Esophagus muscularis mucosa (tissue), 4 donors: ENCODE measurements around the gene MAT1A. TPM values are rescaled to one million over a fixed set of nuclear protein-coding genes. Genes with fewer than 3 reads are reported as not detected.
"Not testable (repeated sequence)": the region's sequence is repeated elsewhere in the genome, so short reads cannot be mapped to it uniquely, and the experiment has no call there.

Experiments
- DNase-seq: peaks from one replicate; pipeline ENCODE4 v3.0.0-alpha.2; 2017; ENCODE audit errors: extremely low spot score
- H3K27ac ChIP-seq, 4 donors: fragments of 200-600 bp; sonication (generic); replicated peaks in 1 of 4; 1 replicate in 3 of 4; 2 replicates in 1 of 4; pipeline ENCODE4 v1.5.1; 2016 to 2019; ENCODE audit warnings: mild to moderate bottlenecking in 1 of 4
- H3K27me3 ChIP-seq, 4 donors: fragments of 200-600 bp; sonication (generic); one replicate each; pipeline versions ENCODE4 v1.5.1 to v1.6.0; 2016 to 2019
- H3K36me3 ChIP-seq, 4 donors: fragments of 200-600 bp; sonication (generic); one replicate each; pipeline ENCODE4 v1.5.1; 2016 to 2019
- H3K4me1 ChIP-seq, 4 donors: fragments of 200-600 bp; sonication (generic); one replicate each; pipeline ENCODE4 v1.5.1; 2016 to 2019
- H3K4me3 ChIP-seq, 4 donors: fragments of 200-600 bp; sonication (generic); 1 replicate in 2 of 4; 2 replicates in 2 of 4; pipeline ENCODE4 v1.5.1; 2016 to 2019; ENCODE audit warnings: mild to moderate bottlenecking in 4 of 4, moderate library complexity in 1 of 4
- H3K9me3 ChIP-seq, 4 donors: fragments of 200-600 bp; sonication (generic); 1 replicate in 3 of 4; 2 replicates in 1 of 4; pipeline ENCODE4 v1.5.1; 2016 to 2019
- EP300 ChIP-seq: sonication (generic); formaldehyde crosslinking; IDR thresholded peaks from one replicate; pipeline ENCODE4 v1.6.1; 2017; ENCODE audit warnings: antibody characterized with exemption
- POLR2A ChIP-seq: fragments of 450-650 bp; IDR thresholded peaks from one replicate; pipeline ENCODE4 v1.6.1; 2017; ENCODE audit warnings: antibody characterized with exemption, moderate library complexity, mild to moderate bottlenecking, low read depth
- POLR2AphosphoS5 ChIP-seq, 2 donors: sonication (generic); formaldehyde crosslinking; IDR thresholded peaks; one replicate each; pipeline ENCODE4 v1.6.1; 2017; ENCODE audit warnings: antibody characterized with exemption in 2 of 2
- WGBS: methylation state at CpG from one replicate; pipeline ENCODE4 v1.1.5; 2018; 5-methylcytosine and 5-hydroxymethylcytosine counted together
- intact Hi-C: fragments of 100-400 bp; cut with DNase I; formaldehyde crosslinking; loops from one replicate; pipeline ENCODE4 v1.15.1; 2023
- total RNA-seq, 4 donors: library from RNA; depleted of rRNA; stranded (reverse); fragments of >200 nt; gene quantifications; one replicate each; pipeline versions ENCODE4 v1.1.0 to v1.2.1, GENCODE V29; 2016
- TF ChIP-seq, protein P1 (sequence below), 3 experiments: fragments of 200-600 bp in 2 of 3; fragments of 450-650 bp in 1 of 3; sonication (generic) in 2 of 3; IDR thresholded peaks; one replicate each; pipeline ENCODE4 v1.5.1; 2017 to 2019; ENCODE audit warnings: antibody characterized with exemption in 3 of 3, mild to moderate bottlenecking in 2 of 3, moderate library complexity in 1 of 3

The MAT1A gene
- total RNA-seq, 4 donors from 2014 or later, result not detected

DNA sequence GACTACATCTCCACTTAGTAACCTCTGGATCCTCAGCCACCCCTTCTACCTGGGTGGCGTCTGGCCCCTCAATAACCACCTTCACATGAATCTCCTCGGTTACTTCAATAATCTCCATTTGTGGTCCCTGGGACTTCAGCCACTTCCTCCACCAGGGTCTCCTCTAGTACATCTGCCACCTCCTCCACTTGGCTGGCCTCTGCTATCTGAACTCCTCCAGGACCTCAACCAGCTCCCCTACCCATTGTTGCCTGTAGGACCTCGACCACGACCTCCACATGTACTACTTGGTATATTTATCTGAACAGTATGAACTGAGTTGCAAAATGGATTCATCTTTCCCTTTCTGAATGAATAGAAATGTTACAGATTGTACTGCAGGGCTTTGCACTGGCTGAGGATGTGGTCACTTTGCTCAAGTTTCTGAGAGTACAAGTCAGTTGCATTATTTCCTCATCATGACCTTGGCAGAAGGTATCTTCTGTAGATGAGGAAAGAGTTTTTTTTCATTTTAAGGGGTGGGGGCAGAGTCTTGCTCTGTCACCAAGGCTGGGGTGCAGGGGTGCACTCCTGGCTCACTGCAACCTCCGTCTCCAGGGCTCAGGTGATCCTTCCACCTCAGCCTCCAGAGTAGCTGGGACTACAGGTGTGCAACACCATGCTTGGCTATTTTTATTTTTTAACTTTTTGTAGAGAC is 36.0 kb downstream of the MAT1A start:
- peaks cover 0 to 6% (median 0%) of the 10 kb centered on the region in 4 donors for H3K27me3 ChIP-seq
- no peak for DNase-seq
- H3K36me3 ChIP-seq, result no peaks in the 10 kb centered on the region
- H3K9me3 ChIP-seq, result no peaks in the 10 kb centered on the region
- TF ChIP-seq POLR2A, result no peak
- TF ChIP-seq, protein P1, sequence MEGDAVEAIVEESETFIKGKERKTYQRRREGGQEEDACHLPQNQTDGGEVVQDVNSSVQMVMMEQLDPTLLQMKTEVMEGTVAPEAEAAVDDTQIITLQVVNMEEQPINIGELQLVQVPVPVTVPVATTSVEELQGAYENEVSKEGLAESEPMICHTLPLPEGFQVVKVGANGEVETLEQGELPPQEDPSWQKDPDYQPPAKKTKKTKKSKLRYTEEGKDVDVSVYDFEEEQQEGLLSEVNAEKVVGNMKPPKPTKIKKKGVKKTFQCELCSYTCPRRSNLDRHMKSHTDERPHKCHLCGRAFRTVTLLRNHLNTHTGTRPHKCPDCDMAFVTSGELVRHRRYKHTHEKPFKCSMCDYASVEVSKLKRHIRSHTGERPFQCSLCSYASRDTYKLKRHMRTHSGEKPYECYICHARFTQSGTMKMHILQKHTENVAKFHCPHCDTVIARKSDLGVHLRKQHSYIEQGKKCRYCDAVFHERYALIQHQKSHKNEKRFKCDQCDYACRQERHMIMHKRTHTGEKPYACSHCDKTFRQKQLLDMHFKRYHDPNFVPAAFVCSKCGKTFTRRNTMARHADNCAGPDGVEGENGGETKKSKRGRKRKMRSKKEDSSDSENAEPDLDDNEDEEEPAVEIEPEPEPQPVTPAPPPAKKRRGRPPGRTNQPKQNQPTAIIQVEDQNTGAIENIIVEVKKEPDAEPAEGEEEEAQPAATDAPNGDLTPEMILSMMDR (IDR thresholded peaks at IDR 0.05), result no peak
- TF ChIP-seq POLR2AphosphoS5 (IDR thresholded peaks at IDR 0.05), result no peak
- no peak for TF ChIP-seq EP300
- no peak overlapping the region for H3K4me3 ChIP-seq
- intact Hi-C loops, result no loop called here
- 79% methylated on average over 5 of the region's 5 CpGs for WGBS
- H3K27ac ChIP-seq, result no peak overlapping the region
- H3K4me1 ChIP-seq, result no peaks in the 10 kb centered on the region

DNA sequence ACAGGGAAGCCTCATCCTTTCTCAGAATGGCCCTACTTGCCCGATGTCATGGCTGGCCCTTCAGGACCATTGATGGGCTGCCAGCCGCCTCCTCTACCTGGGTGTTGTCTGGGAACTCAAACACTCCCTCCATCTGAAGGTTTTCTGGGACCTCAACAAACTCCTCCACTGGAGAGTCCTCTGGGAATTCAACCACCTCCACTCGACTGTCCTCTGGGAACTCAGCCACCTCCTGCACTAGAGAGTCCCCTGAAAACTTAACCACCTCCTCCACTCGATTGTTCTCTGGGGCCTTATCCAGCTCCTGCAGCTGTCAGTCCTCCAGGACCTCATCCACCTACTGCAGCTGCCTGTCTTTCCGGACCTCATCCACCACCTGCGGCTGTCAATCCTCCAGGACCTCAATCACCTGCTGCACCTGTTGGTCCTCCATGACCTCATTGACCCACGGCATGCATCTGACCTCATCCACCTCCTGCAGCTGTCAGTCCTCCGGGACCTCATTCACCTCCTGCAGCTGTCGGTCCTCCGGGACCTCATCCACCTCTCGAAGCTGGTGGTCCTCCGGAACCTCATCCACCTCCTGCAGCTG is 37.1 kb downstream of the MAT1A start:
- peak; percentile 90 for DNase-seq
- TF ChIP-seq, protein P1 (IDR thresholded peaks at IDR 0.05), result no peak
- Histone ChIP-seq H3K9me3 (no peaks in the 10 kb centered on the region), H3K27me3 (peaks cover 0 to 6% (median 0%) of the 10 kb centered on the region in 4 donors), H3K4me1 (no peaks in the 10 kb centered on the region), H3K36me3 (no peaks in the 10 kb centered on the region), H3K27ac (no peak overlapping the region), H3K4me3 (no peak overlapping the region)
- 91% methylated on average over 12 of the region's 12 CpGs for WGBS
- intact Hi-C loops, result no loop called here

DNA sequence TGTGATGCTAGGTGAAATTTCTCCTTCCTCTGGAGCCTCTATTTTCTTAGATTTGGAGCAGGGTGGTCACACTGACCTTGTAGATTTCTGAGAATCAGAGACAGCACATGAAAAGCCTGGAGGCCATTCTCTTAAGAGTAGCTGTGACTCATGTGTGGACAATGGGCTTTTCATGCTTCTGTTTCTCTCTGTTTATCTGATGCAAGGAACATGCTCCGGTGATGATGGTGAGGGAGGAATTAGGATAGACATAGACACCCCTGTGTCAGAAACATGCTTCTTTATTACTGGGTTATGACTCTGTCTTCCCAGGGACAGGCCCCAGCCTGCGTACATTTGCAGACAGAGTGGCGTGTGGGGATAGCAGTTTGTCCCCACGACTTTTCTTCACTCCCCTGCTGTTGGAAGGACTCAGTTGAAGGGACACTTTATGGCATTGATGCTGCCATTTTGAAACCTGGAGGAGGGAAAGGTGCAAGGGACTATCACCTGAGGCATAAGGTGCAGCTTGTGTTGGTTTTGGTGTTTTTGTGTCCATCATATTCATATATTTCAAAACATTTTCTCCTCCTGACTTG is 37.7 kb downstream of the MAT1A start:
- WGBS, result 96% methylated on average over 3 of the region's 4 CpGs
- intact Hi-C loops, result not testable (repeated sequence)

DNA sequence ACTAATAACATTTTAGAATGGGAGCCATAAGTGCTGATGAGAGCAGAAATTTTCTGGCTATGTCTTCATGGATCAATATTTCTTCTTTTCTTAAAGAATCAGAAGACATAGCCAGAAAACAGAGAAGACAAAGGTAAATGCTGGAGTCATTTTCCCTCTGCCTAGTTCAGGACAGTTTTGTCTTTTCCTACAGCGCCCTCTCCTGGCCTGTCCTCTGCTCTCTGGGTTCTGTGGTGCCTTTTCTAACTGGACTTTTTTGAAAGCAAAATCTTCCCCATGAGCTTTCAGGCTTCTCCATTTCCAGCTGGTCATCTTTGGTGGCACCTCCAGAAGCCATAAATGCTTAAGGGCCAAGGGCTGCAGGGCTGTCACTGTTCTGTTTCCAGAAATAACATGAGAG is 39.1 kb downstream of the MAT1A start:
- WGBS, result no CpG with 5 or more reads among the region's 1 CpG
- H3K36me3 ChIP-seq, DNase-seq, intact Hi-C loops, H3K27me3 ChIP-seq, H3K4me3 ChIP-seq, H3K9me3 ChIP-seq, H3K4me1 ChIP-seq, H3K27ac ChIP-seq: not testable (repeated sequence)

More for the DNA sequence above, 37.7 kb downstream of the MAT1A start:
- H3K27ac ChIP-seq, DNase-seq, H3K4me3 ChIP-seq, H3K9me3 ChIP-seq, H3K27me3 ChIP-seq, H3K36me3 ChIP-seq, H3K4me1 ChIP-seq: not testable (repeated sequence)

DNA sequence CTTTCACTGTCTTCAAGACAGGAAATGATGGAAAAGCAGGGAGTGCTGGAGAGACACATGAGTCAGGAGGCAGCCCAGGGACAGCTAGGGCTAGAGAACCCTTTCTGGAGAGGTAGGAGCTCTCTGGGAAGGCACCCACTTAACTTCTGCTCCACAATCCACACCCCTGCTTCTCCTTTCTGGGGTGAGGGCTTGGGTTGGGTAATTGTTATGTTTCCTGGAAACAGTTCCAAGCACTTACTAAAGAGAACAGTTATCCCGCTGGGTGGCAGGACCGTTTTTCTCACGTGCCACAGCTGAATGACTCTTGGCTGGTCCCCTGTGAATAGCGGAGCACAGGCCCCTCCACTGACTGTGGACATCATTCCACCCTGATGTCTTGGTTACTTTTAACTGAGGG is 39.6 kb downstream of the MAT1A start:
- DNase-seq, intact Hi-C loops: not testable (repeated sequence)

DNA sequence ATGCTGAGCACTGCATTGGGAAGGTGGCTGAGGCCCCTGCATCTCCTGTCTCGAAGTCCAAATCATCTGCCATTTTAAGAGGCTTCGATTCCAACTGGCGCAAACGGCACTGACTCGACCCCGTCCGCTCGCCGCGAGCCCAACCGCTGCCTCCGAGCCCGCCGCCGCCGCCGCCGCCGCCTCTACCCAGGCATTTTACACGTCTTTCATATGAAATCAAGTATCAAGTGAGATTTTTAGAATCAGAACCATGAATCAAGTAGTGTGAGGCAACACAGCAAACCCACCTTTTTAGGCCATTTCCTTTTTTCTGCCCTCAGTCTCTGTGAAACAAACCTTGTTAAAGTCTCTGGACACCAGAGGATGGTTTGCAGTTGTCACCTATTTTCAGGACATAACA is 41.8 kb downstream of the MAT1A start:
- H3K27me3 ChIP-seq, H3K4me3 ChIP-seq, intact Hi-C loops, H3K9me3 ChIP-seq, H3K4me1 ChIP-seq, H3K36me3 ChIP-seq, DNase-seq, H3K27ac ChIP-seq: not testable (repeated sequence)
- 98% methylated on average over 7 of the region's 20 CpGs for WGBS

More for the DNA sequence above, 39.6 kb downstream of the MAT1A start:
- H3K27me3 ChIP-seq, H3K4me3 ChIP-seq, H3K36me3 ChIP-seq, H3K9me3 ChIP-seq, H3K4me1 ChIP-seq, H3K27ac ChIP-seq: not testable (repeated sequence)
- no CpG with 5 or more reads among the region's 4 CpGs for WGBS

DNA sequence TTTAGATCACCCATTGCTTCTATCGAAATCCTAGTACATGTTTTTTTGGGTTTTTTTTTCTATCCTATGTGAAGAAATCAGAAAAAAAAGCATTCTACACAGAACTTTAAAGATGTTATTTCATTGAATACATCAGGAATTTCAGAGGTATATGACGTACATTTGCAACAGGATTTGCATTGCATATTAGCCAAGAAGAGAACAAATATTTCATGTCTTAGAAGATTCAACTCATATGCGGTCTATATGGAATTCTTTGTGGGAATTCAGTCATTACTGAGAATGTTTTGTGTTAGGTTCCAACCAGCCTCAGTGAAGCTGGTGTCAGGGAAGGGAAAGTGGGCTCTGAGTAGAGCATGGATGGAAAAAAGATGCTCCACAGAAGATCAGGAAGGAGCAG is 45.1 kb downstream of the MAT1A start:
- H3K9me3 ChIP-seq, H3K27me3 ChIP-seq: not testable (repeated sequence)
- 79% methylated on average over 3 of the region's 3 CpGs for WGBS

DNA sequence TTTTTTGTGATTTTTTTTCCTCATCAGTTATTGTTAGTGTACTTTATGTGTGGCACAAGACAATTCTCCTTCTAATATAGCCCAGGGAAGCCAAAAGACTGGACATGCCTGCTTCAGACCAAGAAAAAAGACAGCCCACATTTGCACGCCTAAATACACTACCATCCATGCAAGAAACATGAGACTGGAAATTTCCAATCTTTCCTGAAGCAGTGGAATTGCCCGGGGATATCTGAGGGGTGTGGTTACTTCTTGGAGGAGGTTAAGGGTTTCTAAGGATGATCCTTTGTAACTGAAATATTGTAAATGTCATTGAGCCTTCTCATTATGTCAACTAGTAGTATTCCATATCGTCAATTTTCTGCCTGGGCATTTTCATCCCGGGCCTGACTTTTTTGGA is 47.1 kb downstream of the MAT1A start:
- intact Hi-C loops, H3K4me1 ChIP-seq, H3K27me3 ChIP-seq, DNase-seq, H3K27ac ChIP-seq, H3K36me3 ChIP-seq, H3K9me3 ChIP-seq, H3K4me3 ChIP-seq: not testable (repeated sequence)
- 83% methylated on average over 1 of the region's 4 CpGs for WGBS

More for the DNA sequence above, 45.1 kb downstream of the MAT1A start:
- H3K4me3 ChIP-seq, intact Hi-C loops, H3K4me1 ChIP-seq, DNase-seq, H3K36me3 ChIP-seq, H3K27ac ChIP-seq: not testable (repeated sequence)

DNA sequence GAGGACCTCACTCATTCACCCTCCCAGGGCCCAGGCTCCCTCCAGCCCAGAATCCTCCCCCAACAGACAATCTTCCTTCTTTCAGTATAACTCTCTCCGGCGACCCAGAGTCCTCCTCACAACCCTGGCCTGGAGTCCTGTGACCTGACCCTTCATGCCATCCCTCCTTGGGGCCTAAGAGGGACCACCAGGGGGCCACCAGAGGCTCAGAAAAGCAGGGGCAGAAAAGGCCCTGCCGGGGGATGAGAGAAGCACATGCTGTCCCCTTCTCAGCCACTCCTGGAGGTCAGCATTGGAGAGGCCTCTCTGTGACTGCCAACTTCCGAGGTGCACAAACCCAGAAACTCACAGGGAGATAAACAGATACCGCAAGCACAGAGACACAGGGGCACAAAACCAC is 53.0 kb downstream of the MAT1A start:
- H3K9me3 ChIP-seq, H3K27me3 ChIP-seq, H3K36me3 ChIP-seq, H3K4me1 ChIP-seq, intact Hi-C loops, H3K27ac ChIP-seq, DNase-seq, H3K4me3 ChIP-seq: not testable (repeated sequence)
- no CpG with 5 or more reads among the region's 5 CpGs for WGBS

DNA sequence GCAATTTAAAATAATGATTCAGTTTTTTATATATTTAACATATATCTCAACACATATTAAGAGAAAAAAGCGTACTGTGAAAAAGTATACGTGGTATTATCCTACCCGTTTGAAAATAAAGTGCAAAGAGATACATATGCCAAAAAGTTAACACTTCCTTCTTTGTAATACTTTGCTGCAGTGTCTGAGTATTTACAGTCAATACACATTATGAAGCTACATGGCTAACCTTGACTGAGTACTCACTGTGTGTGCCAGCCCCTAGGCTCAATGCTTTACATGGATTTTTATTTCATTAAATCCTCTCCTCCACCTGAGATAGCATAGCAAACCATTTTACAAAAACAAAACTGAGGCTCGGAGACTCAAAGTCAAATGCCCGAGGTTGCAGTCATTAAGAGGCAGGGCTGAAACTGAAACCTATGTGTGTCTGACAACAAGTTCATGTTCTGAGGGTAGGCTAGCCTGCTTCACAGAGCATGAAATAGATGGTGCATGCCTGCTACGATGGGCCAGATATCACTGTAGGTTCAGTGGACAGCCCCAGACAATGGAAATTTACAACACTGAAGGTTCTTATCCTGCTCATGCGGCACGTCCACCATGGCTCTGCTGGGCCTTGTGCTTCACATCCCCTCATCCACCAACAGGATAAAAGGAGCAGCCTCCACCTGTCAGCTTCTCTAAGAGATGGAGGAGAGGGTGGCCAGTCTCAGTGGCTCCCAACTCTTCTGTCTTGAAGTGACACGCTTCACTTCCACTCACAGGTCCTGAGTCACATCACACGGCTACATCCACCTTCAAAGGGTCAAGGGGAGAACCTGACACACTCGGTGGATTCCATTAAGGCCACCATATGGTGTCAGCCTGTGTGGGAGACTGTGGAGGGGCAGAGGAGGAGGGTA is 54.9 kb downstream of the MAT1A start:
- DNase-seq, H3K4me3 ChIP-seq, H3K27ac ChIP-seq, intact Hi-C loops, H3K36me3 ChIP-seq, H3K9me3 ChIP-seq, H3K27me3 ChIP-seq, H3K4me1 ChIP-seq: not testable (repeated sequence)
- WGBS, result 76% methylated on average over 11 of the region's 11 CpGs
